Lower leg skin (tissue), 4 donors: ENCODE data around the gene KRT16. TPM values are rescaled to one million over a fixed set of nuclear protein-coding genes. Genes with fewer than 3 reads are reported as not detected.
"Not testable (repeated sequence)": the region's sequence is repeated elsewhere in the genome, so short reads cannot be mapped to it uniquely, and the experiment has no call there.

Source experiments
- DNase-seq, 2 donors: peaks; one replicate each; pipeline ENCODE4 v3.0.0-alpha.2; 2019; ENCODE audit warnings: low spot score in 2 of 2
- H3K4me3 ChIP-seq: fragments of 200-600 bp; sonication (generic); 2 replicates; pipeline ENCODE4 v1.5.1; 2017; ENCODE audit warnings: mild to moderate bottlenecking, low read depth; ENCODE audit not compliant: poor library complexity, severe bottlenecking
- CTCF ChIP-seq, 3 donors: fragments of 450-650 bp; IDR thresholded peaks; one replicate each; pipeline ENCODE4 v1.5.1; 2016; ENCODE audit warnings: antibody characterized with exemption in 3 of 3, mild to moderate bottlenecking in 3 of 3, moderate library complexity in 2 of 3
- POLR2A ChIP-seq, 2 donors: fragments of 450-650 bp; IDR thresholded peaks; one replicate each; pipeline ENCODE4 v1.6.1; 2016 to 2017; ENCODE audit warnings: antibody characterized with exemption in 2 of 2, mild to moderate bottlenecking in 1 of 2, moderate library complexity in 1 of 2
- WGBS, 2 donors: methylation state at CpG; one replicate each; pipeline ENCODE4 v1.1.5; 2018; 5-methylcytosine and 5-hydroxymethylcytosine counted together
- intact Hi-C: fragments of 100-400 bp; cut with DNase I; formaldehyde crosslinking; loops from one replicate; pipeline ENCODE4 v1.15.0; 2023; ENCODE audit warnings: low total_unique reads
- total RNA-seq, 4 donors: library from RNA; depleted of rRNA; stranded (reverse); fragments of >200 nt; gene quantifications; one replicate each; pipeline ENCODE4 v1.1.0, GENCODE V29; 2016

The KRT16 gene
- total RNA-seq, 4 donors from 2014 or later: 79.2 to 447 (median 81.8) TPM

- intact Hi-C loops: loop anchor here (10.0 kb wide), 1 partner anchor 94 kb away; no protein-coding TSS in a partner anchor
- TF ChIP-seq CTCF (IDR thresholded peaks at IDR 0.05): peak in 1 of 3 donors; percentile 78
- no peak for TF ChIP-seq POLR2A (IDR thresholded peaks at IDR 0.05)
- peak; percentile 82 to 97 for DNase-seq
- no peak overlapping the region for H3K4me3 ChIP-seq
- 3 to 6% methylated on average over 24 to 25 of the region's 39 CpGs for WGBS, 2 donors
Measured at GRCh38 chr17:41648411-41649195, 36.0 kb upstream of the KRT16 start.

- DNase-seq: peak; percentile 87 to 98
- no peak overlapping the region for H3K4me3 ChIP-seq
- intact Hi-C loops: loop anchor here (10.0 kb wide), 1 partner anchor 93 kb away; no protein-coding TSS in a partner anchor
- 0 to 10% methylated on average over 10 to 22 of the region's 22 CpGs for WGBS, 2 donors
- peak in 1 of 3 donors; percentile 95 for TF ChIP-seq CTCF (IDR thresholded peaks at IDR 0.05)
- TF ChIP-seq POLR2A (IDR thresholded peaks at IDR 0.05): no peak
Measured at GRCh38 chr17:41647940-41648410, 35.4 kb upstream of the KRT16 start.

- no peak overlapping the region for H3K4me3 ChIP-seq
- 47 to 51% methylated on average over 15 of the region's 15 CpGs for WGBS, 2 donors
- intact Hi-C loops: loop anchor here (10.0 kb wide), 1 partner anchor 92 kb away; no protein-coding TSS in a partner anchor
- no peak for DNase-seq
- TF ChIP-seq CTCF (IDR thresholded peaks at IDR 0.05): no peak
- TF ChIP-seq POLR2A (IDR thresholded peaks at IDR 0.05): no peak
Measured at GRCh38 chr17:41647038-41647813, 34.7 kb upstream of the KRT16 start.

GRCh38 chr17:41642252-41643156, 29.9 kb upstream of the KRT16 start:
- TF ChIP-seq POLR2A (IDR thresholded peaks at IDR 0.05) (no peak), CTCF (IDR thresholded peaks at IDR 0.05) (no peak)
- intact Hi-C loops: loop anchor here (10.0 kb wide), 1 partner anchor 88 kb away; no protein-coding TSS in a partner anchor
- no peak for DNase-seq
- no peak overlapping the region for H3K4me3 ChIP-seq
- 67 to 74% methylated on average over 13 of the region's 13 CpGs for WGBS, 2 donors

GRCh38 chr17:41640596-41640995, 28.0 kb upstream of the KRT16 start:
- not testable (repeated sequence) for DNase-seq, H3K4me3 ChIP-seq
- intact Hi-C loops: loop anchor here (10.0 kb wide), 1 partner anchor 86 kb away; no protein-coding TSS in a partner anchor
- WGBS, 2 donors: 93 to 96% methylated on average over 5 of the region's 5 CpGs
